Measurements from ENCODE around the gene ARCN1.
"Not testable (repeated sequence)": the region's sequence is repeated elsewhere in the genome, so short reads cannot be mapped to it uniquely, and the experiment has no call there.

DNA sequence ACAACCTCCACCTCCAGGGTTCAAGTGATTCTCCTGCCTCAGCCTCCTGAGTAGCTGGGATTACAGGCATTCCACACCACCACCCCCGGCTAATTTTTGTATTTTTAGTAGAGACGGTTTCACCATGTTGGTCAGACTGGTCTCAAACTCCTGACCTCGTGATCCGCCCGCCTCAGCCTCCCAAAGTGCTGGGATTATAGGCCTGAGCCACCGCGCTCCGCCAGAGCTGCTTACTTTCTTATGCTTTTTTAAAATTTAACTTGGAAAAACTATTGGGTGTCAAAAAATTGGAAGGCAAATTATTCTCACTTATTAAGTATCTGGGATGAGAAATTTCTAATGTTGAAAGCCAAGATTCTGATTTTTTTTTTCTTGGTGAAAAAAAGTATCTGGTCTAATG, 31.5 kb downstream of the ARCN1 start:
- not testable (repeated sequence) for TF ChIP-seq POLR2A (IDR thresholded peaks at IDR 0.05); CTCF (IDR thresholded peaks at IDR 0.05 in 8 of 11, conservative IDR thresholded peaks at IDR 0.05 in 3 of 11)

Data from spleen (tissue), 7 donors.